Measurements from ENCODE around the gene AKR1C8.
"Not testable (repeated sequence)": the region's sequence is repeated elsewhere in the genome, so short reads cannot be mapped to it uniquely, and the experiment has no call there.

Gene AKR1C8

DNA sequence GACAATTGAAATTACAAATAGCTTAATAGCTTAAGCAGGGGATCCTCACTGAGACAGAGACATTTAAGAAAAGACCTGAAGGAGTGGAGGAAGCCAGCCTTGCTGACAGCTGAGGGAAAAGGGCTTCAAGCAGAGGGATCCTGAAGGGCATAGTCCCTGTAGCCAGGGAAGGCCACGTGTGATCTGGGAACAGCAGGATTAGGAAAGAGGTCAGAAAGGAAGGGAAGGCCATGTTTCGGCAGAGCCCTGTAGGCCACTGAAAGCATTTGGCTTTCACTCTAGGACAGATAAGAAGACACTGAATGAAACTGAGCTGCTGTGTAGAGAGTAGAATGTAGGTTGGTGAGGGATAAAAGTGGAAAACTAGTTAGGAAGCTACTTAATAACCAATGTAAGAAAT, 3.4 kb upstream of the AKR1C8 start:
- H3K27ac ChIP-seq, result no peak overlapping the region
- TF ChIP-seq ZFX (IDR thresholded peaks at IDR 0.05), result no peak

DNA sequence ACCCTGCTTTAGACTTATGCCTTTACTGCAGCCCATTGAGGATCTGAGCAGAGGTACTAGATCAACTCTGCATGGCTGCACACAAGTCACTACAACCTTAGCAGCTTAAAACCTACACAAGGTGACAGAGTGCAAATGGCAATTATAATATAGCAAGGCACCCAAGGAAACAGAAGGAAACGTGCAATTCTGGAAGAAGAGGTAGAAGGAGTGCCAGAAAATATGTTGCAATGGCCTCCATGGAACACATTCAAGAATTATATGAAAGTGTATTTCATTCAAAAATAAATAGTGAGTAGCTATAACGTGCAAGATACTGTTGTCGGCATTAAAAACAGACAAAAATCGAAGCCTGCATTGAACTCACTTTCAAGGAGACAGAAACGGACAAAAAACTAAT, 2.9 kb upstream of the AKR1C8 start:
- no peak overlapping the region for H3K27ac ChIP-seq
- no peak for TF ChIP-seq ZFX (IDR thresholded peaks at IDR 0.05)
- TF ChIP-seq, protein P1, sequence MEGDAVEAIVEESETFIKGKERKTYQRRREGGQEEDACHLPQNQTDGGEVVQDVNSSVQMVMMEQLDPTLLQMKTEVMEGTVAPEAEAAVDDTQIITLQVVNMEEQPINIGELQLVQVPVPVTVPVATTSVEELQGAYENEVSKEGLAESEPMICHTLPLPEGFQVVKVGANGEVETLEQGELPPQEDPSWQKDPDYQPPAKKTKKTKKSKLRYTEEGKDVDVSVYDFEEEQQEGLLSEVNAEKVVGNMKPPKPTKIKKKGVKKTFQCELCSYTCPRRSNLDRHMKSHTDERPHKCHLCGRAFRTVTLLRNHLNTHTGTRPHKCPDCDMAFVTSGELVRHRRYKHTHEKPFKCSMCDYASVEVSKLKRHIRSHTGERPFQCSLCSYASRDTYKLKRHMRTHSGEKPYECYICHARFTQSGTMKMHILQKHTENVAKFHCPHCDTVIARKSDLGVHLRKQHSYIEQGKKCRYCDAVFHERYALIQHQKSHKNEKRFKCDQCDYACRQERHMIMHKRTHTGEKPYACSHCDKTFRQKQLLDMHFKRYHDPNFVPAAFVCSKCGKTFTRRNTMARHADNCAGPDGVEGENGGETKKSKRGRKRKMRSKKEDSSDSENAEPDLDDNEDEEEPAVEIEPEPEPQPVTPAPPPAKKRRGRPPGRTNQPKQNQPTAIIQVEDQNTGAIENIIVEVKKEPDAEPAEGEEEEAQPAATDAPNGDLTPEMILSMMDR (conservative IDR thresholded peaks at IDR 0.05), result no peak

DNA sequence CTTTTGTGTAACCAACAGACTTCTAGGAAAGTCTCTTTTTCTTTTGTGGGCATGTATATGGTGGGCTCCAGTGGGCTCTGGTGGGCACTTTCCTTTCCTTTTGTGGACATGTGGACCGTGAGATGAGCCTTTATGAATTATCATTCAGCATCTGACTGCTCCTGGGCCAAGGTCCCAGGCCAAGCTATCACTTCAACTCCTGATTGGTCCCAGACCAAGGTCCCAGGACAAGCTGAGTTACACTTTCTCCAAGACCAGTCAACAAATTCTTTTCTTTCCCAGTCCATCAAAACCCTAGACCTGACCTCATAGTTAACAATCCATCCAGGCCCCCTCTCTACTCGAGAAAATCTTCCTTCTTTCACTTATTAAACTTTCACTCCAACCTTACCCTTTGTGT, 1.0 kb downstream of the AKR1C8 start:
- no peak overlapping the region for H3K27ac ChIP-seq

DNA sequence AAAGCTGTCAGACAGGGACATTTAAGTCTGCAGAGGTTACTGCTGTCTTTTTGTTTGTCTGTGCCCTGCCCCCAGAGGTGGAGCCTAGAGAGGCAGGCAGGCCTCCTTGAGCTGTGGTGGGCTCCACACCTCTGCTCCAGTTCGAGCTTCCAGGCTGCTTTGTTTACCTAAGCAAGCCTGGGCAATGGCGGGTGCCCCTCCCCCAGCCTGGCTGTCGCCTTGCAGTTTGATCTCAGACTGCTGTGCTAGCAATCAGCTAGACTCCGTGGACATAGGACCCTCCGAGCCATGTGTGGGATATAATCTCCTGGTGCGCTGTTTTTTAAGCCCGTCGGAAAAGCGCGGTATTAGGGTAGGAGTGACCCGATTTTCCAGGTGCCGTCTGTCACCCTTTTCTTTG, 4.4 kb downstream of the AKR1C8 start:
- not testable (repeated sequence) for H3K27ac ChIP-seq

More for the DNA sequence above, 1.0 kb downstream of the AKR1C8 start:
- no peak for TF ChIP-seq ZFX (IDR thresholded peaks at IDR 0.05)
- TF ChIP-seq, protein P1 (conservative IDR thresholded peaks at IDR 0.05), result no peak

DNA sequence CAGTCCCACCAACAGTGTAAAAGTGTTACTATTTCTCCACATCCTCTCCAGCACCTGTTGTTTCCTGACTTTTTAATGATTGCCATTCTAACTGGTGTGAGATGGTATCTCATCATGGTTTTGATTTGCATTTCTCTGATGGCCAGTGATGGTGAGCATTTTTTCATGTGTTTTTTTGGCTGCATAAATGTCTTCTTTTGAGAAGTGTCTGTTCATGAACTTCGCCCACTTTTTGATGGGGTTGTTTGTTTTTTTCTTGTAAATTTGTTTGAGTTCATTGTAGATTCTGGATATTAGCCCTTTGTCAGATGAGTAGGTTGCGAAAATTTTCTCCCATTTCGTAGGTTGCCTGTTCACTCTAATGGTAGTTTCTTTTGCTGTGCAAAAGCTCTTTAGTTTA, 9.4 kb downstream of the AKR1C8 start:
- not testable (repeated sequence) for H3K27ac ChIP-seq

DNA sequence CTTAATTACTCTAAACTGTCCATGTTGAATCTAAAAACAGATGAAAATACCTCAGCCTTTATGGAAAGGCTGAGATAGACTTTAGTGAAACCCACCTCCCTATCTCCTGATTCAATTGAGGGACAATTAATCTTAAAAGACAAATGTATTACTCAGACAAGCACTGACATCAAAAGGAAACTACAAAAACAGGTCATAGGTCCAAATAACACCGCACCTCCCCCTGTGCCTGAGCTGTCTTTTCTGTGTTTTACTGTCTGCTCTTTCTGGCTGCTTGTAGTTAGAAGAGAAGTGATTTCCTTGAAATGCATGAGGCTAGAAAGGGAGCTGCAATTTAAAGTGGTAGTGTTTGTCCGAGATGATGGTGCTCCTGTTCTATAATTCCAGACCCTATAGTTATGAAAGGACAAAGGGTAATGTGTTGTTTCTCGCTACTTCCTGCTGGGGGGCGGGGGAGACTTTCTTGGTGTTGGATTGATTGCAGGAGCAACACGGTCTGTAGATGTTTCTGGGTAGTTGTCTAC, 16.0 kb downstream of the AKR1C8 start:
- TF ChIP-seq ZFX (IDR thresholded peaks at IDR 0.05), result no peak
- TF ChIP-seq, protein P1 (conservative IDR thresholded peaks at IDR 0.05), result no peak
- H3K27ac ChIP-seq, result no peak overlapping the region

DNA sequence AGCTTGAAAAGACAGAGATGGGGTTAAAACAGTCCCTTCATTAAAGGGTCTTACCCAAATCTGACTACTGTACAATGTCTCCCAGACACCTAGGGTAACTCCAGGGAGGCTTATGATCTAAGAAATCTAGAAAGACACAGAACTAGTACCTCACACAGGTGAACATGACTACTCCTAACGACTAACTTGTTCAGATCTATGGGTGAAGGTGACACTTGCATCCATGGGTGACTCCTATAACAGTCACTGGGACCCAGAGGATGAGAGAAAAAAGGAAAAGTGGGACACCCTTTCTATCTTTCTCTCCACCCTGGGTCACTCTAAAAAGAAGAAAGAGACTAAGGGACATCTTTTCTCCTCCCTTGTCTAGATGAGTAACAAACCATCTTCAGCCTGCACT, 19.2 kb downstream of the AKR1C8 start:
- no peak for TF ChIP-seq ZFX (IDR thresholded peaks at IDR 0.05)
- TF ChIP-seq, protein P1 (conservative IDR thresholded peaks at IDR 0.05), result no peak
- no peak overlapping the region for H3K27ac ChIP-seq

DNA sequence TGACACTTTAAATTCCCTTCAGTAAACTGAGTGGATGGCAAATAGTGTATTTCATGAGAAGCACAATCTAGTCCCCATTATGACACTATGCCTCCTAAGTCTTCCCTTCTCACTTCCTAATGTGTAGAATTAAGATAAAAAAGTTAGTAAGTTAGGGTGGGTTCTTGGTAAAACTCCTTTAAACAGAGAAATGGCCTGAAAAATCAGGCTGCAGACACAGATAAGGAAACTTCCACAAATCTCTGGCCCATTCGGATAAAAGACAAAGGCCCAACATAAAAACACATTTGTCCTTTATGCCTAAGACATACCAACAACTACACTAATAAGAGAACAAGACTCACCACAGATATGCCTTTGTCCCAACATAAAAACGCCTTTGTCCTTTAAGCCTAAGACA, 21.5 kb downstream of the AKR1C8 start:
- TF ChIP-seq, protein P1 (conservative IDR thresholded peaks at IDR 0.05), result no peak
- TF ChIP-seq ZFX (IDR thresholded peaks at IDR 0.05), result no peak
- no peak overlapping the region for H3K27ac ChIP-seq

DNA sequence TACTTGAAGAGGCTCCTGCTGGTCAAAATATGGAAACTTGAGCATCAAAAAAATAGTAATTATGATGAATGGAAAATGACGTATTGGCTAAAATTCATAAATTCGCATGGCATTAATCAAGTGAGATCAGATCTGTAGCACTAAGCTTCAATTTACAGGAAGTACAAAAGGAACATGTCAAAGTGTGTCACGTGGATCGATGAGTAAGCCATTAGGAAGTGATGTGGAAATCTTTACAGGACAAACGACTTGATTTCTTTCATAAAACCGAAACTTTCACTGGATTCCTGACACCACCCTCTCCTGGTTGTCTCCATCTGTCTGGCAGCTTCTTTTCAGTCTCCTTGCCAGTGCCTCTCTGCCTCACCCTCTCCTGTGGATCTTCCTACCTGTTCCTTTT, 25.8 kb downstream of the AKR1C8 start:
- H3K27ac ChIP-seq, result no peak overlapping the region
- no peak for TF ChIP-seq ZFX (IDR thresholded peaks at IDR 0.05)
- TF ChIP-seq, protein P1 (conservative IDR thresholded peaks at IDR 0.05), result no peak

Measured in C4-2B (cell line).